Right lobe of liver (tissue), 4 donors: ENCODE measurements around the gene U2AF1L4.

ENCODE experiments used
- CTCF ChIP-seq, 4 donors: fragments of 200-600 bp in 3 of 4; fragments of 450-650 bp in 1 of 4; IDR thresholded peaks; one replicate each; pipeline versions ENCODE4 v1.5.1 to v1.8.0; 2016 to 2022; ENCODE audit warnings: antibody characterized with exemption in 4 of 4, mild to moderate bottlenecking in 2 of 4
- POLR2A ChIP-seq: fragments of 450-650 bp; IDR thresholded peaks from one replicate; pipeline ENCODE4 v1.6.1; 2017; ENCODE audit warnings: antibody characterized with exemption, mild to moderate bottlenecking
- donor health status: DM: no; HTN: no; CAD: no.
- donor health status: DM: no; HTN: no; CAD: no.
- donor health status: DM: no; HTN: yes; CAD: no.

- TF ChIP-seq CTCF (IDR thresholded peaks at IDR 0.05), result no peak
- TF ChIP-seq POLR2A, result no peak
Observed at GRCh38 chr19:35722897-35723296, 22.3 kb downstream of the U2AF1L4 start.
